Thoracic aorta (tissue), 2 donors: ENCODE measurements around the gene RPP38. TPM values are rescaled to one million over a fixed set of nuclear protein-coding genes. Genes with fewer than 3 reads are reported as not detected.

Experiments used
- ATAC-seq: fragments of 150-250 bp; one replicate; pipeline ENCODE4 v1.8.0; 2017; ENCODE audit warnings: low read depth; ENCODE audit not compliant: insufficient number of reproducible peaks, low FRiP score
- DNase-seq: peaks from one replicate; pipeline ENCODE4 v3.0.0-alpha.2; 2020; ENCODE audit warnings: low spot score
- H3K27ac ChIP-seq, 2 donors: fragments of 200-600 bp; sonication (generic); 1 replicate in 1 of 2; 2 replicates in 1 of 2; pipeline ENCODE4 v1.5.1; 2016; ENCODE audit warnings: mild to moderate bottlenecking in 2 of 2, moderate library complexity in 2 of 2
- H3K27me3 ChIP-seq: fragments of 200-600 bp; sonication (generic); replicated peaks from 2 replicates; pipeline ENCODE4 v1.6.0; 2016; ENCODE audit warnings: mild to moderate bottlenecking; ENCODE audit not compliant: insufficient read depth
- H3K36me3 ChIP-seq: fragments of 200-600 bp; sonication (generic); one replicate; pipeline ENCODE4 v1.5.1; 2016
- H3K4me1 ChIP-seq, 2 donors: fragments of 200-600 bp; sonication (generic); 1 replicate in 1 of 2; 2 replicates in 1 of 2; pipeline versions ENCODE4 v1.5.1 to v1.6.0; 2016; ENCODE audit warnings: low read depth in 2 of 2, mild to moderate bottlenecking in 1 of 2; ENCODE audit not compliant: control insufficient read depth in 1 of 2
- H3K4me3 ChIP-seq: fragments of 200-600 bp; sonication (generic); 2 replicates; pipeline ENCODE4 v1.5.1; 2016; ENCODE audit warnings: mild to moderate bottlenecking
- H3K9me3 ChIP-seq: fragments of 200-600 bp; sonication (generic); 2 replicates; pipeline ENCODE4 v1.5.1; 2016
- total RNA-seq, 2 donors: library from RNA; depleted of rRNA; stranded (reverse); fragments of >200 nt; gene quantifications; one replicate each; pipeline versions ENCODE4 v1.1.0 to v1.2.3, GENCODE V29; 2016
- TF ChIP-seq, protein P1 (sequence below): fragments of 200-600 bp; sonication (generic); IDR thresholded peaks from one replicate; pipeline ENCODE4 v1.5.1; 2019; ENCODE audit warnings: antibody characterized with exemption

RPP38 gene
- total RNA-seq, 2 donors from 2014 or later, result 7.3 to 13.1 TPM

GRCh38 chr10:15140698-15141097, 43.5 kb downstream of the RPP38 start:
- ATAC-seq (no peak), DNase-seq (no peak)
- TF ChIP-seq, protein P1, sequence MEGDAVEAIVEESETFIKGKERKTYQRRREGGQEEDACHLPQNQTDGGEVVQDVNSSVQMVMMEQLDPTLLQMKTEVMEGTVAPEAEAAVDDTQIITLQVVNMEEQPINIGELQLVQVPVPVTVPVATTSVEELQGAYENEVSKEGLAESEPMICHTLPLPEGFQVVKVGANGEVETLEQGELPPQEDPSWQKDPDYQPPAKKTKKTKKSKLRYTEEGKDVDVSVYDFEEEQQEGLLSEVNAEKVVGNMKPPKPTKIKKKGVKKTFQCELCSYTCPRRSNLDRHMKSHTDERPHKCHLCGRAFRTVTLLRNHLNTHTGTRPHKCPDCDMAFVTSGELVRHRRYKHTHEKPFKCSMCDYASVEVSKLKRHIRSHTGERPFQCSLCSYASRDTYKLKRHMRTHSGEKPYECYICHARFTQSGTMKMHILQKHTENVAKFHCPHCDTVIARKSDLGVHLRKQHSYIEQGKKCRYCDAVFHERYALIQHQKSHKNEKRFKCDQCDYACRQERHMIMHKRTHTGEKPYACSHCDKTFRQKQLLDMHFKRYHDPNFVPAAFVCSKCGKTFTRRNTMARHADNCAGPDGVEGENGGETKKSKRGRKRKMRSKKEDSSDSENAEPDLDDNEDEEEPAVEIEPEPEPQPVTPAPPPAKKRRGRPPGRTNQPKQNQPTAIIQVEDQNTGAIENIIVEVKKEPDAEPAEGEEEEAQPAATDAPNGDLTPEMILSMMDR, result no peak
- H3K9me3 ChIP-seq, result no peaks in the 10 kb centered on the region
- H3K4me1 ChIP-seq, result peaks cover 0 to 22% of the 10 kb centered on the region in 2 donors
- no peak overlapping the region for H3K27ac ChIP-seq
- H3K27me3 ChIP-seq, result no peaks in the 10 kb centered on the region
- no peak overlapping the region for H3K4me3 ChIP-seq
- no peaks in the 10 kb centered on the region for H3K36me3 ChIP-seq

- H3K9me3 ChIP-seq, result no peaks in the 10 kb centered on the region
- TF ChIP-seq, protein P1, result no peak
- no peak for ATAC-seq
- H3K36me3 ChIP-seq, result no peaks in the 10 kb centered on the region
- H3K27ac ChIP-seq, result no peak overlapping the region
- peaks cover 0 to 22% of the 10 kb centered on the region in 2 donors for H3K4me1 ChIP-seq
- DNase-seq, result no peak
- no peak overlapping the region for H3K4me3 ChIP-seq
- no peaks in the 10 kb centered on the region for H3K27me3 ChIP-seq
Observed at GRCh38 chr10:15141136-15142054, 44.2 kb downstream of the RPP38 start.

DNA sequence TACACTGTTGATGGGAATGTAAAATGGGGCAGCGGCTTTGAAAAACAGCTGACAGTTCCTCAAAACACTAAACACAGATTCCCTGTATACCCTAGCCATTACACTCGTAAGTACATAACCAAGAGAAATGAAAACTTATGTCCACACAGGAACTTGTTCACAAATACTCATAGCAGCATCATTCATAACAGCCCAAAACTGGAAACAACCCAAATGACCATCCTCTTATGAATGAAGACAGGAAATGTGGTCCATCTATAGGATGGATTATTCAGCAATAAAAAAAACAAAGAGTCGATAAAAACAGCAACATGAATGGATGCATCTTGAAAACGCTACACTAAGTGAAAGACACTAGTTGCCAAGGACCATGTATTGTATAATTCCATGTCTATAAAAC, 47.6 kb downstream of the RPP38 start:
- TF ChIP-seq, protein P1, result no peak
- ATAC-seq (no peak), DNase-seq (no peak)
- no peaks in the 10 kb centered on the region for H3K27me3 ChIP-seq
- H3K4me1 ChIP-seq, result peaks cover 0 to 22% of the 10 kb centered on the region in 2 donors
- no peaks in the 10 kb centered on the region for H3K9me3 ChIP-seq
- no peak overlapping the region for H3K4me3 ChIP-seq
- no peaks in the 10 kb centered on the region for H3K36me3 ChIP-seq
- H3K27ac ChIP-seq, result no peak overlapping the region

- TF ChIP-seq, protein P1, result no peak
- Histone ChIP-seq H3K27ac (no peak overlapping the region), H3K4me1 (peaks cover 0 to 17% of the 10 kb centered on the region in 2 donors), H3K36me3 (no peaks in the 10 kb centered on the region), H3K27me3 (no peaks in the 10 kb centered on the region), H3K9me3 (no peaks in the 10 kb centered on the region), H3K4me3 (no peak overlapping the region)
- DNase-seq (no peak), ATAC-seq (no peak)
Observed at GRCh38 chr10:15146366-15146765, 49.2 kb downstream of the RPP38 start.

DNA sequence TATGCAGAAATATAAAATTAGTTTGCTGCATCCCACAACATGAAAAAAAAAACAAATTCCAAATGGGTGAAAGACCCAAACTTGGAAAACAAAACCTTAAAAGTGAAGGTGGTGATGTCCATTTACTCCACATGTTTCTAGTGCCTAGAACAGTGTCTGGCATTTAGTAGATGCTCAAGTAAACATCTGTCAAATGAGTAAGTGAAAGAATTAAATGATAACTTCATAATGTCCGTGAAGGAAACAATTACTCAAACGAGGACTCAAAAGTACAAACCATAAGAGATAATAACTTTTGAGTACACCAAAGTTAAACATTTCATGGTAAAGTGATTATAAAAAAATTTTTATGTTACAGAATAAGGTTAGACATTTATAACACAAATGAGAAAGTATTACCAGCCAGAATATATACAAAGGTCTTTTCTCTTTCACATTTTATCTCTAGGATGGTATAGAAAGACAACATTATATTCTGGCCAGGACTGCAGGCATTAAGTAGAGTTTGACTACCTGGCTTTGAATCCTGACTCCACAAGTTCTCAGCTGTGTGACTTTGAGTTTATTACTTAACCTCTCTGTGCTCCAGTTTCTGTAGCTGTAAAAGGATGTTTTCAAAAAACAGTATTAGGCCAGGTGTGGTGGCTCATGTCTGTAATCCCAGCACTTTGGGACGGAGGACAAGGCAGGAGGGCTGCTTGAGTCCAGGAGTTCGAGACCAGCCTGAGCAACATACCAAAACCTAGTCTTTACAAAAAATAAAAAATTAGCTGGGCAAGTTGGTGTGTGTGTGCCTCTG, 50.6 kb downstream of the RPP38 start:
- H3K9me3 ChIP-seq, result no peaks in the 10 kb centered on the region
- peaks cover 0 to 2% of the 10 kb centered on the region in 2 donors for H3K4me1 ChIP-seq
- DNase-seq, result no peak
- no peak overlapping the region for H3K4me3 ChIP-seq
- no peaks in the 10 kb centered on the region for H3K27me3 ChIP-seq
- no peak for ATAC-seq
- no peaks in the 10 kb centered on the region for H3K36me3 ChIP-seq
- no peak overlapping the region for H3K27ac ChIP-seq
- TF ChIP-seq, protein P1, result no peak
